ENCODE measurements around the gene ATXN7L1. TPM values are rescaled to one million over a fixed set of nuclear protein-coding genes. Genes with fewer than 3 reads are reported as not detected.
"Not testable (repeated sequence)": the region's sequence is repeated elsewhere in the genome, so short reads cannot be mapped to it uniquely, and the experiment has no call there.

ATXN7L1 gene
- total RNA-seq, 1 experiment from 2014 or later: 29.9 TPM

DNA sequence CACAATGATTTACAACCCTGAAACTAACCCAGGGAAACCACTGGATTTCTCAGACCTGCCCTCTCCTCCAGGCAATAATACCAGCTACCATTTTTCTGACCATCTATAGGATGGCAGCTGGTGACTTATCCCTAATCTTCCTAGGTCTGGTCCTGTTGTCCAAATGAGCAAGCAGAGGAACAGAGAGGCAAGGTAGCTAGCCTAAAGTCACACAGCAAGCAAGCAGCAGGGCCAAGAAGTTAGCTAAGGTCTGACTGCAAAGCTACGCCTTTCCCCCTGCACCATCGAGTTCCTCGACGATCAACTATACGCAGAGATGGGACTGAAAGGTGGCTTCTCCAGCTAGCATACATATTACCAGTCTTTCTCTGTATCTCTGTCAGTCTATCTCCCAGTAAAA lies 25.3 kb downstream of the ATXN7L1 start:
- POLR2A ChIA-PET (ENCODE audit: low non-redundant PET): no interaction called here
- no peak for DNase-seq (ENCODE audit: low spot score)
- CTCF ChIA-PET: no interaction called here

DNA sequence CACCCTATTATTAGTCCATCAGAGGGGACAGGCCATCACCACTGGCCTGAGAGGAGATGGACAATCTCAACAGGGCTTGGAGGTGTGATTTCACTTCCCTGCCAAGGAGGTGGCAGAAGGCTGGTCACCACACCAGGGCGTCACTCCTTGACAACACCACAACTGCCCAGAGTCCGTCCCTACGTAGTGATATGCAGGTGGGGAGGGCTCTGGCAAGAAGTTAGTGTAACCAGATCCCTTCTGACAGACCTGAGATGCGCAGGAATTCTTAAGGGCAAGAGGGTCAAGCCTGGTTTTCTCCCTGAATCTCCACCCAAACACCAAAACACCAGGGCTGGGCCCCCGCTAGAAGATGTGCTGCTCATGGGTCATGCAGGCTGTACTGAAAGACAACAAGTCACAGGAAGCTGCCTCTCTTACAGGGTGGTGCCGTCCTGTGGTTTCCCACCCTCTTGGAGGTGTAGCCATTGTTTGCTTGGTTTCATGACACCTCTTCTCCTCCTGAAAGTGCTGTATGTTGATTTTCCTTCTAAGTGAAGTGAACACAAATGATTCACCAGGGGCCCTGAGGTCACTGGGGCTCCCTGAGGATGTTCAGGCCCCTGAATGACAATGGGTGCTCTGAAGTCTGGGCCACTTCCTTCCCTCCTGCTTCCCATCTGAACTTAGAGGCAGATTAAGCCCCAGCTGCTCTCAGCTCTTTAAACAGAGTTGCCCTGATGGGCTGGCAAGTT lies 27.1 kb downstream of the ATXN7L1 start:
- ChIA-PET POLR2A (ENCODE audit: low non-redundant PET) (no interaction called here), CTCF (no interaction called here)
- DNase-seq (ENCODE audit: low spot score): no peak
- no TSS peak for BruUV-seq (replicated peaks)
- no peak overlapping the region for H3K27ac ChIP-seq (ENCODE audit: low read depth, low read length, poor library complexity, severe bottlenecking)
- no peak for TF ChIP-seq EZH2 (IDR thresholded peaks at IDR 0.05; ENCODE audit: borderline replicate concordance, low read depth, low read length, poor library complexity, severe bottlenecking)
- TF ChIP-seq, protein P1, sequence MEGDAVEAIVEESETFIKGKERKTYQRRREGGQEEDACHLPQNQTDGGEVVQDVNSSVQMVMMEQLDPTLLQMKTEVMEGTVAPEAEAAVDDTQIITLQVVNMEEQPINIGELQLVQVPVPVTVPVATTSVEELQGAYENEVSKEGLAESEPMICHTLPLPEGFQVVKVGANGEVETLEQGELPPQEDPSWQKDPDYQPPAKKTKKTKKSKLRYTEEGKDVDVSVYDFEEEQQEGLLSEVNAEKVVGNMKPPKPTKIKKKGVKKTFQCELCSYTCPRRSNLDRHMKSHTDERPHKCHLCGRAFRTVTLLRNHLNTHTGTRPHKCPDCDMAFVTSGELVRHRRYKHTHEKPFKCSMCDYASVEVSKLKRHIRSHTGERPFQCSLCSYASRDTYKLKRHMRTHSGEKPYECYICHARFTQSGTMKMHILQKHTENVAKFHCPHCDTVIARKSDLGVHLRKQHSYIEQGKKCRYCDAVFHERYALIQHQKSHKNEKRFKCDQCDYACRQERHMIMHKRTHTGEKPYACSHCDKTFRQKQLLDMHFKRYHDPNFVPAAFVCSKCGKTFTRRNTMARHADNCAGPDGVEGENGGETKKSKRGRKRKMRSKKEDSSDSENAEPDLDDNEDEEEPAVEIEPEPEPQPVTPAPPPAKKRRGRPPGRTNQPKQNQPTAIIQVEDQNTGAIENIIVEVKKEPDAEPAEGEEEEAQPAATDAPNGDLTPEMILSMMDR (conservative IDR thresholded peaks at IDR 0.05; ENCODE audit: low read depth, low read length): no peak
- H3K4me3 ChIP-seq (ENCODE audit: low read depth, low read length, poor library complexity, severe bottlenecking): no peak overlapping the region
- no peaks in the 10 kb centered on the region for H3K36me3 ChIP-seq (ENCODE audit: insufficient read depth, low read length, poor library complexity, severe bottlenecking)
- H3K27me3 ChIP-seq (replicated peaks; ENCODE audit: insufficient read depth, low read depth, low read length, poor library complexity): no peaks in the 10 kb centered on the region
- H3K9me3 ChIP-seq (ENCODE audit: low read depth, low read length, poor library complexity, severe bottlenecking): no peaks in the 10 kb centered on the region
- intact Hi-C loops (cut with micrococcal nuclease; ENCODE audit: unreplicated experiment): no loop called here
- peaks cover 16% of the 10 kb centered on the region for H3K4me1 ChIP-seq (ENCODE audit: insufficient read depth, low read length, poor library complexity, severe bottlenecking)

More for the DNA sequence above, 25.3 kb downstream of the ATXN7L1 start:
- BruUV-seq (replicated peaks): no TSS peak
- intact Hi-C loops (cut with micrococcal nuclease; ENCODE audit: unreplicated experiment): no loop called here
- TF ChIP-seq, protein P1 (conservative IDR thresholded peaks at IDR 0.05; ENCODE audit: low read depth, low read length): no peak
- no peak for TF ChIP-seq EZH2 (IDR thresholded peaks at IDR 0.05; ENCODE audit: borderline replicate concordance, low read depth, low read length, poor library complexity, severe bottlenecking)
- no peaks in the 10 kb centered on the region for H3K36me3 ChIP-seq (ENCODE audit: insufficient read depth, low read length, poor library complexity, severe bottlenecking)
- H3K27me3 ChIP-seq (replicated peaks; ENCODE audit: insufficient read depth, low read depth, low read length, poor library complexity): no peaks in the 10 kb centered on the region
- H3K4me3 ChIP-seq (ENCODE audit: low read depth, low read length, poor library complexity, severe bottlenecking): no peak overlapping the region
- peaks cover 31% of the 10 kb centered on the region for H3K4me1 ChIP-seq (ENCODE audit: insufficient read depth, low read length, poor library complexity, severe bottlenecking)
- H3K9me3 ChIP-seq (ENCODE audit: low read depth, low read length, poor library complexity, severe bottlenecking): no peaks in the 10 kb centered on the region
- H3K27ac ChIP-seq (ENCODE audit: low read depth, low read length, poor library complexity, severe bottlenecking): no peak overlapping the region

DNA sequence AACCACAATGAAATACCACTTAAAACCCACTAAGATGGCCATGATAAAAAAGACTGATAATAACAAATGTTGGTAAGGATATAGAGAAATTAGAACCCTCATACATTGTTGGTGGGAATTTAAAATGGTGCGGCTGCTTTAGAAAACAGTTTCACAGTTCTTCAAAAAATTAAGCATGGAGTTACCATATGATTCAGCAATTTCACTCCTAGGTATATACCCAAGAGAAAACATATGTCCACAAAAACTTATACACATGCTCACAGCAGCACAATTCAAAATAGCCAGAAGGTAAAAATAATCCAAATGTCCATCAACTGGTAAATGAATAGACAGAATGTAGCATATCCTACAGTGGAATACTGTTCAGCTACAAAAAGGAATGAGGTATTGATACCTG lies 30.0 kb downstream of the ATXN7L1 start:
- Histone ChIP-seq H3K9me3 (ENCODE audit: low read depth, low read length, poor library complexity, severe bottlenecking) (no peaks in the 10 kb centered on the region), H3K27ac (ENCODE audit: low read depth, low read length, poor library complexity, severe bottlenecking) (no peak overlapping the region), H3K4me3 (ENCODE audit: low read depth, low read length, poor library complexity, severe bottlenecking) (no peak overlapping the region), H3K27me3 (replicated peaks; ENCODE audit: insufficient read depth, low read depth, low read length, poor library complexity) (no peaks in the 10 kb centered on the region), H3K4me1 (ENCODE audit: insufficient read depth, low read length, poor library complexity, severe bottlenecking) (peaks cover 8% of the 10 kb centered on the region), H3K36me3 (ENCODE audit: insufficient read depth, low read length, poor library complexity, severe bottlenecking) (no peaks in the 10 kb centered on the region)
- BruUV-seq (replicated peaks): no TSS peak
- CTCF ChIA-PET: no interaction called here
- POLR2A ChIA-PET (ENCODE audit: low non-redundant PET): no interaction called here
- no peak for DNase-seq (ENCODE audit: low spot score)
- no peak for TF ChIP-seq EZH2 (IDR thresholded peaks at IDR 0.05; ENCODE audit: borderline replicate concordance, low read depth, low read length, poor library complexity, severe bottlenecking)
- TF ChIP-seq, protein P1 (conservative IDR thresholded peaks at IDR 0.05; ENCODE audit: low read depth, low read length): no peak
- intact Hi-C loops (cut with micrococcal nuclease; ENCODE audit: unreplicated experiment): no loop called here

DNA sequence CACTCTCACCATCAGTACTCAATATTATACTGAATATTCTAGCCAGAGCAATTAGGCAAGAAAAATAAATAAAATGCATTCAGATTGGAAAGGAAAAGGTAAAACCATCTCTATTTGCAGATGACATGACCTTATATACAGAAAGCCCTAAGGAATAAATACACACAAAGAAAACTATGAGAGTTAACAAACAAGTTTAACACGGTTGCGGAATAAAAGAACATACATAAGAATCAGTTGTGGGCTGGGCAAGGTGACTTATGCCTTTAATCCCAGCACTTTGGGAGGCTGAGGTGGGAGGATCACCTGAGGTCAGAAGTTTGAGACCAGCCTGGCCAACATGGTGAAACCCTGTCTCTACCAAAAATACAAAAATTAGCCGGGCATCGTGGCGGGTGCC lies 31.7 kb downstream of the ATXN7L1 start:
- CTCF ChIA-PET; BruUV-seq (replicated peaks); H3K27me3 ChIP-seq (replicated peaks; ENCODE audit: insufficient read depth, low read depth, low read length, poor library complexity); H3K4me1 ChIP-seq (ENCODE audit: insufficient read depth, low read length, poor library complexity, severe bottlenecking); DNase-seq (ENCODE audit: low spot score); H3K9me3 ChIP-seq (ENCODE audit: low read depth, low read length, poor library complexity, severe bottlenecking); POLR2A ChIA-PET (ENCODE audit: low non-redundant PET); intact Hi-C loops (cut with micrococcal nuclease; ENCODE audit: unreplicated experiment); H3K27ac ChIP-seq (ENCODE audit: low read depth, low read length, poor library complexity, severe bottlenecking); H3K36me3 ChIP-seq (ENCODE audit: insufficient read depth, low read length, poor library complexity, severe bottlenecking); H3K4me3 ChIP-seq (ENCODE audit: low read depth, low read length, poor library complexity, severe bottlenecking): not testable (repeated sequence)
